H9 (cell line): ENCODE results near the gene RHBDD2. TPM values are rescaled to one million over a fixed set of nuclear protein-coding genes. Genes with fewer than 3 reads are reported as not detected.
A peak's percentile ranks its signal among the peaks of the same experiment; 100 is the strongest.

Experiments used
- DNase-seq: peaks from one replicate; pipeline ENCODE4 v3.0.0-alpha.2; 2017
- H2AFZ ChIP-seq: one replicate; pipeline ENCODE4 v1.6.1; 2013; ENCODE audit warnings: mild to moderate bottlenecking, low read length, control low read depth, moderate library complexity
- H2AK5ac ChIP-seq: 2 replicates; pipeline ENCODE4 v1.6.1; 2013; ENCODE audit warnings: low read length, control low read depth, mixed read lengths; ENCODE audit not compliant: insufficient read length
- H2BK120ac ChIP-seq: one replicate; pipeline ENCODE4 v1.6.1; 2013; ENCODE audit warnings: low read depth, mild to moderate bottlenecking, low read length, control low read depth, inconsistent platforms; ENCODE audit not compliant: poor library complexity, severe bottlenecking
- H2BK12ac ChIP-seq: 2 replicates; pipeline ENCODE4 v1.6.1; 2013; ENCODE audit warnings: low read length, control low read depth, mixed read lengths, low read depth; ENCODE audit not compliant: insufficient read length
- H2BK15ac ChIP-seq: 2 replicates; pipeline ENCODE4 v1.6.1; 2013; ENCODE audit warnings: low read depth, low read length, control low read depth
- H2BK20ac ChIP-seq: one replicate; pipeline ENCODE4 v1.6.1; 2013; ENCODE audit warnings: low read depth, mild to moderate bottlenecking, low read length, control low read depth, inconsistent platforms; ENCODE audit not compliant: poor library complexity, severe bottlenecking
- H2BK5ac ChIP-seq: 2 replicates; pipeline ENCODE4 v1.6.1; 2013; ENCODE audit warnings: low read length, control low read depth, mixed read lengths; ENCODE audit not compliant: insufficient read length
- H3K14ac ChIP-seq: 2 replicates; pipeline ENCODE4 v1.6.1; 2013; ENCODE audit warnings: low read length, control low read depth; ENCODE audit not compliant: insufficient read depth
- H3K18ac ChIP-seq: 2 replicates; pipeline ENCODE4 v1.6.1; 2013; ENCODE audit warnings: low read depth, mild to moderate bottlenecking, mixed read lengths, low read length, control low read depth; ENCODE audit not compliant: insufficient read length
- H3K23ac ChIP-seq: 2 replicates; pipeline ENCODE4 v1.6.1; 2013; ENCODE audit warnings: low read length, control low read depth, mixed read lengths, low read depth; ENCODE audit not compliant: insufficient read length
- H3K23me2 ChIP-seq: 2 replicates; pipeline ENCODE4 v1.6.1; 2013; ENCODE audit warnings: low read depth, mild to moderate bottlenecking, mixed read lengths, low read length, control low read depth; ENCODE audit not compliant: insufficient read length, poor library complexity, severe bottlenecking
- H3K27ac ChIP-seq: 2 replicates; pipeline ENCODE4 v1.5.1; 2013; ENCODE audit warnings: low read length, control low read depth, mixed read lengths, low read depth; ENCODE audit not compliant: insufficient read length
- H3K27me3 ChIP-seq: 2 replicates; pipeline ENCODE4 v1.6.1; 2013; ENCODE audit warnings: low read length, control low read depth, inconsistent platforms; ENCODE audit not compliant: insufficient read depth
- H3K4ac ChIP-seq: 2 replicates; pipeline ENCODE4 v1.6.1; 2013; ENCODE audit warnings: low read depth, mild to moderate bottlenecking, control low read depth, inconsistent platforms, low read length, moderate library complexity
- H3K4me1 ChIP-seq: 2 replicates; pipeline ENCODE4 v1.6.1; 2013; ENCODE audit warnings: low read length, control low read depth, inconsistent platforms; ENCODE audit not compliant: insufficient read depth
- H3K4me2 ChIP-seq: 2 replicates; pipeline ENCODE4 v1.6.1; 2013; ENCODE audit warnings: low read length, control low read depth, mixed read lengths; ENCODE audit not compliant: insufficient read length, insufficient read depth
- H3K56ac ChIP-seq: 2 replicates; pipeline ENCODE4 v1.6.1; 2013; ENCODE audit warnings: low read depth, mild to moderate bottlenecking, mixed read lengths, low read length, control low read depth; ENCODE audit not compliant: insufficient read length
- H3K79me1 ChIP-seq: 2 replicates; pipeline ENCODE4 v1.6.1; 2013; ENCODE audit warnings: low read depth, mild to moderate bottlenecking, moderate library complexity, low read length, control low read depth, inconsistent platforms; ENCODE audit not compliant: insufficient read depth, poor library complexity, severe bottlenecking
- H3K79me2 ChIP-seq: 2 replicates; pipeline ENCODE4 v1.6.1; 2013; ENCODE audit warnings: low read length, control low read depth, inconsistent platforms; ENCODE audit not compliant: insufficient read depth
- H3K9ac ChIP-seq: 2 replicates; pipeline ENCODE4 v1.6.1; 2013; ENCODE audit warnings: low read length, control low read depth, mixed read lengths; ENCODE audit not compliant: insufficient read length; ENCODE audit errors: extremely low read depth
- H3K9me3 ChIP-seq: one replicate; pipeline ENCODE4 v1.6.1; 2013; ENCODE audit warnings: low read depth, low read length, inconsistent platforms; ENCODE audit not compliant: control insufficient read depth
- H3T11ph ChIP-seq: one replicate; pipeline ENCODE4 v1.6.1; 2013; ENCODE audit warnings: mild to moderate bottlenecking, low read length, control low read depth, inconsistent platforms
- H4K20me1 ChIP-seq: one replicate; pipeline ENCODE4 v1.6.1; 2013; ENCODE audit not compliant: control insufficient read depth, insufficient read length, insufficient read depth
- H4K5ac ChIP-seq: 2 replicates; pipeline ENCODE4 v1.6.1; 2013; ENCODE audit warnings: low read depth, mild to moderate bottlenecking, mixed read lengths, low read length, control low read depth; ENCODE audit not compliant: insufficient read length
- H4K8ac ChIP-seq: replicated peaks from 2 replicates; pipeline ENCODE4 v1.6.1; 2013; ENCODE audit warnings: low read length, control low read depth, mixed read lengths, low read depth; ENCODE audit not compliant: insufficient read length
- H4K91ac ChIP-seq: 2 replicates; pipeline ENCODE4 v1.6.1; 2013; ENCODE audit warnings: low read depth, mild to moderate bottlenecking, moderate library complexity, mixed read lengths, low read length, control low read depth; ENCODE audit not compliant: insufficient read length
- H3K27ac Mint-ChIP-seq, 3 experiments: 2 replicates in 2 of 3; 3 replicates in 1 of 3; pipeline ENCODE4 v1.8.0; 2020 to 2021; ENCODE audit warnings: mixed read lengths in 3 of 3, mild to moderate bottlenecking in 1 of 3, moderate library complexity in 1 of 3
- H3K27me3 Mint-ChIP-seq: 2 replicates; pipeline ENCODE4 v1.8.0; 2021; ENCODE audit warnings: low read depth, mild to moderate bottlenecking, moderate library complexity, mixed read lengths
- H3K36me3 Mint-ChIP-seq, 3 experiments: 2 replicates in 2 of 3; 3 replicates in 1 of 3; pipeline ENCODE4 v1.8.0; 2020 to 2021; ENCODE audit warnings: low read depth in 3 of 3, mixed read lengths in 3 of 3; ENCODE audit not compliant: insufficient read depth in 1 of 3
- H3K4me1 Mint-ChIP-seq, 2 experiments: 2 replicates each; pipeline ENCODE4 v1.8.0; 2020; ENCODE audit warnings: mixed read lengths in 2 of 2
- H3K4me3 Mint-ChIP-seq, 2 experiments: 2 replicates in 1 of 2; 3 replicates in 1 of 2; pipeline ENCODE4 v1.8.0; 2020 to 2021; ENCODE audit warnings: mild to moderate bottlenecking in 2 of 2, mixed read lengths in 2 of 2, moderate library complexity in 1 of 2
- H3K9me3 Mint-ChIP-seq, 2 experiments: 2 replicates in 1 of 2; 3 replicates in 1 of 2; pipeline ENCODE4 v1.8.0; 2020; ENCODE audit warnings: mild to moderate bottlenecking in 2 of 2, mixed read lengths in 2 of 2, moderate library complexity in 1 of 2
- WGBS: extraction: QIAGEN DNeasy Blood & Tissue Kit; methylation state at CpG from one replicate; pipeline ENCODE4 v1.1.7; 2013; ENCODE audit warnings: missing lambda C conversion rate, low lambda C conversion rate, mixed read lengths; ENCODE audit not compliant: insufficient read length; ENCODE audit errors: extremely low coverage; 5-methylcytosine and 5-hydroxymethylcytosine counted together
- total RNA-seq: library from RNA; stranded (reverse); gene quantifications from 2 replicates; pipeline ENCODE4 v1.2.1, GENCODE V29; 2021
- TF ChIP-seq, protein P1 (sequence below): fragments of 200-600 bp; sonication (generic); conservative IDR thresholded peaks from 3 replicates; pipeline ENCODE4 v1.8.0; 2021; ENCODE audit warnings: antibody characterized with exemption, mild to moderate bottlenecking

The RHBDD2 gene
- total RNA-seq, 1 experiment from 2014 or later, result 30.0 TPM

DNA sequence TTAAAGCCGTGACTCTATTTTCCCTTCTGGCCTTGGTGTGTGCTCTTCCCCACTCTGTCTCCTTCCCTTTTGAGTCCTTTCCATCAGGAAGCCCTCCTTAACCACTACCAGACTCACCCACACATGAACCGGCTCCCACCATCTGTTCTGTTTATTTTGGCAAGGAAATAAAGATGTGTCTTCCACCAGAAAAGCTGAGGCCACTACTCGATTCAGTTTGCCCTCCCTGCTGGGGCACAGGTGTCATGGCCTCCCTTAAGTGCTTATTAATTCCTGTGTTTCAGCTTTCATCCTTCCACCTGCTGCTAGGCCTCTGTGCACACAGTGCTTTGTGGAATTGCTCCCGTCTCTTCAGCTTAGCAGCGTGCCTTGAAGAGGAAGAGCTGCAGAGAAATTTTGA, 52.8 kb downstream of the RHBDD2 start:
- H2BK120ac ChIP-seq, result no peak overlapping the region
- WGBS, result no CpG with 5 or more reads among the region's 5 CpGs
- H3K36me3 Mint-ChIP-seq, result peaks cover 10 to 44% (median 34%) of the 10 kb centered on the region in 3 experiments

More for the DNA sequence above, 52.8 kb downstream of the RHBDD2 start:
- Histone ChIP-seq H3K4ac (no peak overlapping the region), H3K79me2 (peaks cover 5% of the 10 kb centered on the region; the same call in 1 of the 2 replicates), H4K8ac (no peak overlapping the region), H3K9ac (no peak overlapping the region), H3K23ac (no peak overlapping the region), H3K4me1 (no peaks in the 10 kb centered on the region), H3T11ph (no peak overlapping the region), H2BK12ac (no peak overlapping the region), H3K18ac (no peak overlapping the region), H3K9me3 (no peaks in the 10 kb centered on the region), H3K56ac (no peak overlapping the region), H4K20me1 (no peaks in the 10 kb centered on the region), H4K91ac (no peak overlapping the region), H2AK5ac (no peak overlapping the region), H2BK20ac (no peak overlapping the region), H3K27ac (no peak overlapping the region), H3K27me3 (no peaks in the 10 kb centered on the region), H2BK5ac (no peak overlapping the region), H3K4me2 (no peak overlapping the region), H2BK15ac (no peak overlapping the region), H3K23me2 (no peaks in the 10 kb centered on the region), H3K14ac (no peak overlapping the region), H3K79me1 (peaks cover 6% of the 10 kb centered on the region), H4K5ac (no peak overlapping the region), H2AFZ (no peak overlapping the region)
- H3K27ac Mint-ChIP-seq, result peak overlapping the region in 2 of 3 experiments; percentile 12 to 32; a peak in 3 of 7 replicates
- TF ChIP-seq, protein P1, sequence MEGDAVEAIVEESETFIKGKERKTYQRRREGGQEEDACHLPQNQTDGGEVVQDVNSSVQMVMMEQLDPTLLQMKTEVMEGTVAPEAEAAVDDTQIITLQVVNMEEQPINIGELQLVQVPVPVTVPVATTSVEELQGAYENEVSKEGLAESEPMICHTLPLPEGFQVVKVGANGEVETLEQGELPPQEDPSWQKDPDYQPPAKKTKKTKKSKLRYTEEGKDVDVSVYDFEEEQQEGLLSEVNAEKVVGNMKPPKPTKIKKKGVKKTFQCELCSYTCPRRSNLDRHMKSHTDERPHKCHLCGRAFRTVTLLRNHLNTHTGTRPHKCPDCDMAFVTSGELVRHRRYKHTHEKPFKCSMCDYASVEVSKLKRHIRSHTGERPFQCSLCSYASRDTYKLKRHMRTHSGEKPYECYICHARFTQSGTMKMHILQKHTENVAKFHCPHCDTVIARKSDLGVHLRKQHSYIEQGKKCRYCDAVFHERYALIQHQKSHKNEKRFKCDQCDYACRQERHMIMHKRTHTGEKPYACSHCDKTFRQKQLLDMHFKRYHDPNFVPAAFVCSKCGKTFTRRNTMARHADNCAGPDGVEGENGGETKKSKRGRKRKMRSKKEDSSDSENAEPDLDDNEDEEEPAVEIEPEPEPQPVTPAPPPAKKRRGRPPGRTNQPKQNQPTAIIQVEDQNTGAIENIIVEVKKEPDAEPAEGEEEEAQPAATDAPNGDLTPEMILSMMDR, result no peak
- H3K27me3 Mint-ChIP-seq, result no peaks in the 10 kb centered on the region
- no peak overlapping the region for H3K4me3 Mint-ChIP-seq
- peaks cover 9 to 14% of the 10 kb centered on the region in 2 experiments; a peak in 3 of 4 replicates for H3K4me1 Mint-ChIP-seq
- peaks cover 5 to 14% of the 10 kb centered on the region in 2 experiments; a peak in 4 of 5 replicates for H3K9me3 Mint-ChIP-seq
- DNase-seq, result no peak
